Activated CD4-positive, alpha-beta T cell treated with anti-CD3 and anti-CD28 coated beads for 36 hours (primary cell): Measurements from ENCODE around the gene NFIA. TPM values are rescaled to one million over a fixed set of nuclear protein-coding genes. Genes with fewer than 3 reads are reported as not detected.

ENCODE experiments used
- ATAC-seq: fragments of 200-7000 bp; cut with Tn5 transposase; one replicate; pipeline ENCODE4 v1.10.0; 2021; ENCODE audit warnings: mild to moderate bottlenecking, moderate library complexity
- CTCF ChIA-PET: fragments of 350-600 bp; sonication (Branson Sonifier 250); formaldehyde crosslinking; loops from one replicate; lab custom pipeline; 2021; ENCODE audit warnings: antibody characterized with exemption; lab: Charles Lee
- POLR2A ChIA-PET: fragments of 350-600 bp; sonication (Branson Sonifier 250); formaldehyde crosslinking; loops from one replicate; lab custom pipeline; 2021; ENCODE audit warnings: antibody characterized with exemption, inconsistent platforms; lab: Charles Lee
- DNase-seq: peaks from one replicate; pipeline ENCODE4 v3.0.0-alpha.2; 2020
- H3K27ac Mint-ChIP-seq: one replicate; pipeline ENCODE4 v1.8.0; 2021; ENCODE audit warnings: mixed read lengths
- H3K27me3 Mint-ChIP-seq: one replicate; pipeline ENCODE4 v1.8.0; 2021; ENCODE audit warnings: mixed read lengths
- H3K36me3 Mint-ChIP-seq: one replicate; pipeline ENCODE4 v1.8.0; 2021; ENCODE audit warnings: low read depth, mixed read lengths
- H3K4me1 Mint-ChIP-seq: one replicate; pipeline ENCODE4 v1.8.0; 2021; ENCODE audit warnings: mixed read lengths
- H3K4me3 Mint-ChIP-seq: one replicate; pipeline ENCODE4 v1.8.0; 2021; ENCODE audit warnings: mild to moderate bottlenecking, moderate library complexity, mixed read lengths
- H3K9me3 Mint-ChIP-seq: one replicate; pipeline ENCODE4 v1.8.0; 2021; ENCODE audit warnings: low read depth, mixed read lengths
- intact Hi-C, 2 experiments: fragments of 100-400 bp; cut with DNase I in 1 of 2; cut with micrococcal nuclease in 1 of 2; formaldehyde crosslinking; loops; one replicate each; pipeline versions ENCODE4 v1.14.2 to v1.15.1; 2022 to 2024; cut with DNase I, micrococcal nuclease
- total RNA-seq, 2 experiments: library from RNA; stranded (reverse); gene quantifications; one replicate each; pipeline ENCODE4 v1.2.3, GENCODE V29; 2021

The NFIA gene
- total RNA-seq, 2 experiments from 2014 or later: 3.0 to 3.2 TPM

GRCh38 chr1:61225478-61225877, 143.1 kb downstream of the NFIA start:
- Mint-ChIP-seq H3K27ac (no peak overlapping the region), H3K27me3 (no peaks in the 10 kb centered on the region), H3K9me3 (no peaks in the 10 kb centered on the region), H3K4me3 (no peak overlapping the region), H3K4me1 (no peaks in the 10 kb centered on the region), H3K36me3 (no peaks in the 10 kb centered on the region)
- POLR2A ChIA-PET: no interaction called here
- intact Hi-C loops: no loop called here
- DNase-seq (no peak), ATAC-seq (no peak)
- CTCF ChIA-PET: interaction anchor here (0.6 kb wide), 2 partner anchors 628 to 1445 kb away, joined by 3 read pairs; no protein-coding TSS in a partner anchor

- no peaks in the 10 kb centered on the region for H3K36me3 Mint-ChIP-seq
- no peaks in the 10 kb centered on the region for H3K27me3 Mint-ChIP-seq
- H3K4me3 Mint-ChIP-seq: no peak overlapping the region
- H3K27ac Mint-ChIP-seq: no peak overlapping the region
- H3K4me1 Mint-ChIP-seq: no peaks in the 10 kb centered on the region
- DNase-seq: no peak
- intact Hi-C loops: no loop called here
- POLR2A ChIA-PET: no interaction called here
- no peaks in the 10 kb centered on the region for H3K9me3 Mint-ChIP-seq
- no peak for ATAC-seq
- CTCF ChIA-PET: interaction anchor here (1.4 kb wide), 1 partner anchor 17 kb away, joined by 3 read pairs; no protein-coding TSS in a partner anchor
Measured at GRCh38 chr1:61226791-61227567, 144.6 kb downstream of the NFIA start.

- DNase-seq (no peak), ATAC-seq (no peak)
- Mint-ChIP-seq H3K27me3 (no peaks in the 10 kb centered on the region), H3K9me3 (no peaks in the 10 kb centered on the region), H3K36me3 (no peaks in the 10 kb centered on the region), H3K4me3 (no peak overlapping the region), H3K4me1 (no peaks in the 10 kb centered on the region), H3K27ac (no peak overlapping the region)
- ChIA-PET POLR2A (no interaction called here), CTCF (interaction anchor here (1.4 kb wide), 1 partner anchor 18 kb away, joined by 3 read pairs; no protein-coding TSS in a partner anchor)
- intact Hi-C loops: no loop called here
Measured at GRCh38 chr1:61227857-61228550, 145.6 kb downstream of the NFIA start.

- no peak overlapping the region for H3K4me3 Mint-ChIP-seq
- ChIA-PET CTCF (interaction anchor here (1.3 to 1.4 kb wide), 3 partner anchors 12 to 181 kb away, joined by 3 to 4 read pairs (median 4); no protein-coding TSS in a partner anchor), POLR2A (no interaction called here)
Measured at GRCh38 chr1:61230523-61230922, 148.2 kb downstream of the NFIA start.

GRCh38 chr1:61231795-61232194, 149.4 kb downstream of the NFIA start:
- DNase-seq (no peak), ATAC-seq (no peak)
- Mint-ChIP-seq H3K27me3 (no peaks in the 10 kb centered on the region), H3K4me3 (no peak overlapping the region), H3K36me3 (no peaks in the 10 kb centered on the region), H3K9me3 (no peaks in the 10 kb centered on the region), H3K4me1 (no peaks in the 10 kb centered on the region), H3K27ac (no peak overlapping the region)
- intact Hi-C loops: no loop called here
- POLR2A ChIA-PET: no interaction called here
- CTCF ChIA-PET: interaction anchor here (1.3 to 1.4 kb wide), 3 partner anchors 11 to 182 kb away, joined by 3 to 4 read pairs (median 4); no protein-coding TSS in a partner anchor

More at GRCh38 chr1:61230523-61230922, 148.2 kb downstream of the NFIA start:
- intact Hi-C loops: no loop called here
- H3K36me3 Mint-ChIP-seq: no peaks in the 10 kb centered on the region
- no peaks in the 10 kb centered on the region for H3K27me3 Mint-ChIP-seq
- H3K27ac Mint-ChIP-seq: no peak overlapping the region
- no peaks in the 10 kb centered on the region for H3K9me3 Mint-ChIP-seq
- no peaks in the 10 kb centered on the region for H3K4me1 Mint-ChIP-seq
- DNase-seq (no peak), ATAC-seq (no peak)

GRCh38 chr1:61233121-61233660, 150.8 kb downstream of the NFIA start:
- DNase-seq (no peak), ATAC-seq (no peak)
- Mint-ChIP-seq H3K9me3 (no peaks in the 10 kb centered on the region), H3K27ac (no peak overlapping the region), H3K36me3 (no peaks in the 10 kb centered on the region), H3K4me1 (no peaks in the 10 kb centered on the region), H3K4me3 (no peak overlapping the region), H3K27me3 (no peaks in the 10 kb centered on the region)
- ChIA-PET POLR2A (no interaction called here), CTCF (interaction anchor here (1.2 kb wide), 1 partner anchor 58 kb away, joined by 3 read pairs; no protein-coding TSS in a partner anchor)
- intact Hi-C loops: no loop called here

GRCh38 chr1:61234587-61234919, 152.2 kb downstream of the NFIA start:
- ATAC-seq: no peak
- Mint-ChIP-seq H3K27me3 (no peaks in the 10 kb centered on the region), H3K9me3 (no peaks in the 10 kb centered on the region), H3K4me1 (no peaks in the 10 kb centered on the region), H3K27ac (no peak overlapping the region), H3K4me3 (no peak overlapping the region), H3K36me3 (no peaks in the 10 kb centered on the region)
- DNase-seq: no peak
- CTCF ChIA-PET: interaction anchor here (0.9 kb wide), 1 partner anchor 26 kb away, joined by 3 read pairs; no protein-coding TSS in a partner anchor
- intact Hi-C loops: no loop called here
- POLR2A ChIA-PET: no interaction called here

- ChIA-PET POLR2A (no interaction called here), CTCF (interaction anchor here (1.0 to 1.2 kb wide), 3 partner anchors 15 to 29 kb away, joined by 3 to 5 read pairs (median 3); no protein-coding TSS in a partner anchor)
- no peaks in the 10 kb centered on the region for H3K36me3 Mint-ChIP-seq
- H3K9me3 Mint-ChIP-seq: no peaks in the 10 kb centered on the region
- no peak for ATAC-seq
- DNase-seq: no peak
- H3K4me1 Mint-ChIP-seq: no peaks in the 10 kb centered on the region
- H3K27me3 Mint-ChIP-seq: peaks cover 3% of the 10 kb centered on the region
- H3K4me3 Mint-ChIP-seq: no peak overlapping the region
- no peak overlapping the region for H3K27ac Mint-ChIP-seq
- intact Hi-C loops: no loop called here
Measured at GRCh38 chr1:61237147-61237546, 154.8 kb downstream of the NFIA start.

- ChIA-PET CTCF (interaction anchor here (1.0 kb wide), 2 partner anchors 10 to 29 kb away, joined by 3 to 5 read pairs; no protein-coding TSS in a partner anchor), POLR2A (no interaction called here)
- no peaks in the 10 kb centered on the region for H3K9me3 Mint-ChIP-seq
Measured at GRCh38 chr1:61237659-61238358, 155.4 kb downstream of the NFIA start.

GRCh38 chr1:61238359-61238665, 156.0 kb downstream of the NFIA start:
- CTCF ChIA-PET: interaction anchor here (1.0 kb wide), 2 partner anchors 9 to 28 kb away, joined by 3 to 5 read pairs; no protein-coding TSS in a partner anchor
- H3K36me3 Mint-ChIP-seq: no peaks in the 10 kb centered on the region
- no peak for DNase-seq
- H3K9me3 Mint-ChIP-seq: no peaks in the 10 kb centered on the region
- no peak overlapping the region for H3K4me3 Mint-ChIP-seq
- no peaks in the 10 kb centered on the region for H3K4me1 Mint-ChIP-seq
- H3K27me3 Mint-ChIP-seq: peaks cover 3% of the 10 kb centered on the region
- POLR2A ChIA-PET: no interaction called here
- ATAC-seq: no peak
- intact Hi-C loops: no loop called here
- no peak overlapping the region for H3K27ac Mint-ChIP-seq

More at GRCh38 chr1:61237659-61238358, 155.4 kb downstream of the NFIA start:
- intact Hi-C loops: no loop called here
- no peak for ATAC-seq
- Mint-ChIP-seq H3K4me3 (no peak overlapping the region), H3K36me3 (no peaks in the 10 kb centered on the region), H3K4me1 (no peaks in the 10 kb centered on the region), H3K27me3 (peaks cover 3% of the 10 kb centered on the region), H3K27ac (no peak overlapping the region)
- DNase-seq: no peak

- DNase-seq: no peak
- Mint-ChIP-seq H3K27ac (no peak overlapping the region), H3K4me3 (no peak overlapping the region), H3K9me3 (no peaks in the 10 kb centered on the region), H3K36me3 (no peaks in the 10 kb centered on the region), H3K4me1 (no peaks in the 10 kb centered on the region), H3K27me3 (peaks cover 3% of the 10 kb centered on the region)
- POLR2A ChIA-PET: no interaction called here
- ATAC-seq: no peak
- intact Hi-C loops: no loop called here
- CTCF ChIA-PET: interaction anchor here (0.5 to 1.0 kb wide), 4 partner anchors 16 to 195 kb away, joined by 3 to 6 read pairs (median 4); no protein-coding TSS in a partner anchor
Measured at GRCh38 chr1:61240878-61241277, 158.5 kb downstream of the NFIA start.
